Mucosa of gallbladder (tissue), 1 donor: ENCODE measurements around the gene HDAC3. TPM values are rescaled to one million over a fixed set of nuclear protein-coding genes. Genes with fewer than 3 reads are reported as not detected.

Experiments used
- DNase-seq: peaks from one replicate; pipeline ENCODE4 v3.0.0-alpha.2; 2020; ENCODE audit warnings: low spot score
- total RNA-seq: library from RNA; stranded (reverse); gene quantifications from one replicate; pipeline ENCODE4 v1.2.1, GENCODE V29; 2021
- donor health status: DM: no; HTN: no; CAD: no.

The HDAC3 gene
- total RNA-seq, result 43.3 TPM

DNA sequence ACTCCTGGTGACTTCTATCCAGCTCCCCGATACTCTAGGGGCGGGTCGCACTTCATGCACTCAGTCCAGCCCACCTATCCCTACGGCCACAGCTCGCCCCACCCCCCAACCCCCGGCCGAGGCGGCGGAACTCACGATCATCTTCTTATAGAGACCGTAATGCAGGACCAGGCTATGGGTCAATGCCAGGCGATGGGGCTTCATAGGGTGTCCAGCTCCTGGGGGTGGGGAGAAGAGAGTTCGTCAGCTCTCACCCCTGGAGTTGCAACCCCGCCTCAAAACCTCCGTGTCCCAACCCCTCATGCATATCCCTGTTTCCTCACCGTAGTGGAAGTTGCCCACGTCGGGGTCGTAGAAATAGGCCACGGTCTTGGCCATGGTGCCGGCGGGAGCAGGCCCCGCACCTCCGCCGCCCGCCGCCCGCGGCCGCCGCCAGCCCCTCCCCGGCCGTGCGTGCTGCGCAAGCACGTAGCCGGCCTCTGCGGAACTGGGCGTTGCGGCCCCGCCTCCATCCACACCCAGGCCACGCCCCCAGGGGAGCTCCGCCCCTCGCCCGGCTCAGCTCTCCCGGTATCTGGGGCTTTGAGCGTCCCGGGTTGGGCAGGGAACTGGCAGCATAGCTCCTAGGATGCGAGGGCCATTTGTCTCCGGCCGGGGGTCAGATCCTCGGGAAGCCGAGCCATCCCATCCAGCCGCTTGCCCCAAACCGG lies at the start of gene HDAC3, which contains the start of gene RELL2:
HDAC3 (minus strand) TSS at position 437 of the 710 bp plus-strand sequence; CDS start at position 378, 59 bp downstream.
RELL2 (plus strand) TSS at position 585 of the 710 bp plus-strand sequence. CDS start 1,229 bp downstream, outside the sequence.
- DNase-seq, result peak; percentile 94

GRCh38 chr5:141685591-141685990 lies 48.9 kb upstream of the HDAC3 start:
- DNase-seq, result no peak

- no peak for DNase-seq
Observed at GRCh38 chr5:141683596-141684141, 47.0 kb upstream of the HDAC3 start.

DNA sequence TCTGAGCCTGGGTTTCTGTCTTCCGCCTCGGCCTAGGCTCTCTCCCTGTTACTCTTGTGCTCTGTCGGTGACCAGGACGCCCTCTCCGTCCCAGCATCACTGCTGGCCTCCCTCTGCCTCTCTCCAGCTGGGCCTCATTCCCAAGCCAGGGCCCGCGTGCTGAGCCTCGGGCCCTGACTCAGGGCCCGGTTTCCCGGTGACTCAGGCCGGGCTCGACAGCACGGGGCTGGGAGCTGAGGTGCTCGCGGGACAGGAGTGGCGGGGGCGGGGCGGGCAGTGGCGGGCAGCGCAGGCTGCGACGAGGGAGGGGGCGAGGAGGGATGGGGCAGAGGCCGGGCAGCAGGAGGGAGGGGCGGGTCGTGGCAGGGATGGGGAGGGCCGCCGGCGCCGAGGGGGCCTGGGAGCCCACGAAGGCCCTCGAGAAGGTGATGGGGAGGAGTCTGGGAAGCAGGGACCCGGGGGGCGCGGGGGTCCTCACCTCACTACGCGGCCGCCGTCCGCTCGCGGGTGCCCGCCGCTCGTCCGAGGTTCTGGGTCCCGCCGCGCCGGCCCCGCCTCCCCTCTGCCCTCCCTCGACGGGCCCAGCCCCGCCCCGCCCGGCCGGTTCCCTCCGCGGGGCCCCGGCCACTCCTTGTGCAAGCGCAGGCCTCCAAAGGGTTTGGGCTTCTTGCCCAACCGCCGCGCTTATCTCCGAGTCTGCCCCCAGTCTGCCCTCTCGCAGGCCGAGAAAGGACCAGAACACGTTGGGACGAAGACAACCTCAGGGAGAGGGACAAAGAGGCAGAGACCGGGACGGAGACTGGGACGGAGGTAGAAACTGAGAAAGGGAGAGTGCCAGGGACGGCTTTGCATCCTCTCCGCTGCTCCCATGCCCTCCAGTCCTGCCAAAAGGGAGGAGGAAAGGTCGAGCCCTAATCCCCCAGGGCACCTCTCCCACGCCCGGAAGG lies 45.3 kb upstream of the HDAC3 start, which contains the start of gene ARAP3:
ARAP3 (minus strand) TSS at position 536 of the 947 bp plus-strand sequence. CDS start 1,744 bp downstream, outside the sequence.
- peak; percentile 84 for DNase-seq

DNA sequence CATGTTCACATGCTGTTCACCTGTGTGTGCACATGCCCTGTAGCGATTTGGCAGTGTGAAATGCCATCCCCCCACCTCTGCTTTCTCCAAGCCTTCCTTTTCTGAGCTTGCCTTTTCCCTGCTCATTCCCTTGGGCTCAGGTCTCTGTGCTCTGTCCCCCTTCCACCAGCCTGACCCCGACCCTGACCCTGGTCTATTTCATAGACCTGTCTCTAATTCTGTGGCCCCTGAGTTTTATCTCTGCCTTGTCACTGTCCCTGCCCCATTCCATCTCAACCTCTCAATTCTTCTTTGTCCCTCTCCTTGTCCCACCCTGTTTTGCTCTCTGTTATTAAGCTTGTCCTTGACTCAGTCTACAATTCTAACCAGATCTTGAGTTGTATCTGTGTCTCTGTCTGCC lies 44.6 kb upstream of the HDAC3 start:
- no peak for DNase-seq

DNA sequence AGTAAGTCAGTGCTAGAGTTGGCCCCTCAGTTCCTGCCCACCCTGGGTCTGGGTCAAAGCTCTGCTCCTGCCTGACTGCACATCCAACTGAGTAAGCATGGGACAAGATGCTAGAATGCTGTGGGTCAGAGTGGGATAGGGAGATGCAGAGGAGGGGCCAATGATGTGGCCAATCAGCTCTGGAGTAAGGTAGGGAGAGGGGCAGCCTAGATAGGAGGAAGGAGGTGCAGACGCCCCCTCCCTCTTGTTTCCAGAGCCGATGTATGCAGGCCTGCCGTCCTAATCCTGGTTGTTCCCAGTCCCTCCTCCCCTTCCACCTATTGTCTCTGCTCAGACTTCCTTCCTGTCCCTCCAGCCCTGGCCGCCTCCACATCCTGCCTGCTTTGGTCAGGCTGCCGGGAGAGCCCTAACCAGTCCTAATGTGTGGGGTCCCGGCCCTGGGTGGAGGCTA lies 44.1 kb upstream of the HDAC3 start:
- peak; percentile 22 for DNase-seq

GRCh38 chr5:141680178-141680577 lies 43.5 kb upstream of the HDAC3 start:
- DNase-seq, result no peak

GRCh38 chr5:141677415-141677814 lies 40.8 kb upstream of the HDAC3 start:
- no peak for DNase-seq

- DNase-seq, result no peak
Observed at GRCh38 chr5:141675672-141676071, 39.0 kb upstream of the HDAC3 start.

- no peak for DNase-seq
Observed at GRCh38 chr5:141674747-141675146, 38.1 kb upstream of the HDAC3 start.

DNA sequence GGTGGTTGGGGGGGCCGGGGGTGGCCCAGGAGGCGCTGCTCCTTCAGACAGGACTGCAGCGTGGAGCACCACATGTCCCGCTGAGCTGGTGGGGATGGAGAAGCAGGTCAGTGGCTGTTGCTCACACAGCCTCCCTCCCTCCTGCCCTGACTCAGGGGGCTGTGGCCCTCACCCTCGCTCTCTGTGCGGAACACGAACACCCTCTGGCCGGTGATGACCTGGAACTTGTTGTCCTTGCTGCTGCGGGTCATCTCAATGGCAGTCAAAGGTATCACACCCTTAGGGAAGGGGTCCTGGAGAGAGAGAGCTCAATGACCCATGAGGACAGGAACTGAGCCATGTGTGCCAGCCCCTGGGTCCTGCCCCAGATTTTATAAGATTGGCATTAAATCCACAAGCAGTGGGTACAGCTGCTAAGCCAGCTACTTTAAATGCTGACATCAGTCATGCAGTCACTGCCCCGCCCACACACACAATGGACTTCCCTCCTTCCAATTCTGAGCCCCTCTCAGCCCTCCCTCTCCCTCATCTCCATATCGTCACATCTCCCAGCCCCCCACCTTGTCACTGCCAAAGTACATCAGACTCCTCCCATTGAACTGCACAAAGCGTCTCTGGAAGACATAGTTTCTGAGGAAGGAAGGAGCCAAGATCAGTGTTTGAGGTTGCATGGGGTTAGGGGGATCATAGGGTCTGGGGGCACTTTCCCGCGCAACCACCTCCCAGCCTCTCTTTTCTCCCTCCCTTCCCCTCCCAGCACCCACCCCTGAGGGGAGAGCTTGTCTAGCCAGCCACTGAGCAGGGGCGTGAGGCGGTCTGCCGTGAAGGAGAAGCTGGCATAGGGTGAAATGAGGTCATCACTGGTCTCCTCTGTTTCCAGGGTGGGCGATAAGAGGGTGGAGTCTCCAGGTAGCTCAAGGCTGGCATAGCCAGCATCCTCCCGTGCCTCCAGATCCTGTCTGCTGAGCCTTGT lies 36.5 kb upstream of the HDAC3 start:
- no peak for DNase-seq

DNA sequence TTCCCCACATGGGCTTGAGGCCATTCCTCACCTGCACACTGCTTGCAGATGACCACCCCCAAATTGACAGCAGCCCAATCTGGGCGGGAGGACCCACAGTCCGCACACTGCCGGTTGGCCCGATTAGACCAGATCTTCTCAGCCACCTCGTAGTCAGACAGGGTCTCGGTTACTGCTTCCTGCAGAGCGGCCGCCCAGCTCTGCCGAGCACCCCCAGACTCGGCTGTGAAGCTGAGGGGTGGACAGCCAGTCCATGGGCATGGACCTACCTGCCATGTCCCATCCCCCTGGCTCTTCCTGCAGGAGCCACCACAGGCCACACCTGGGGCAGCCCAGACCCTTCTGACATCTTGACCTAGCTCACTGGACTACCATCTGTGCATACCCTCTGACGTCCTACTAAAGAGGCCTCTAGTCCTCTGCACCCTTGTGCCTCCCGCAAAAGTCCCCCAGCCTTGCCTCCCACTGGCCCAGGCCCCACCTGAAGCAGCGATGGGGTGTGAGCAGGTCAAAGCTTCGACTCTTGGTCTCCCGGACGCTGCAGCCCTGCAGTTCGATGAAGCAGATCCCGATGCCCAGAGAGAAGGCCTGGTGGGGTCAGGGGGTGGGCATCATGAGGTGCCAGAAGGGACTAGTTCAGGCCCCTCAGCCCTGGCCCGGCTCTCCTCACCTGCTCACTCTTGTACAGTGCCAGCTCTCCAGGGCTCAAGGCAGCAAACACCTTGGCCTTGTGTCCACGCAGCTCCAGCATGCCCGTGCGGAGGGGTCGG lies 35.6 kb upstream of the HDAC3 start:
- DNase-seq, result no peak

- DNase-seq, result no peak
Observed at GRCh38 chr5:141669520-141669919, 32.9 kb upstream of the HDAC3 start.

DNA sequence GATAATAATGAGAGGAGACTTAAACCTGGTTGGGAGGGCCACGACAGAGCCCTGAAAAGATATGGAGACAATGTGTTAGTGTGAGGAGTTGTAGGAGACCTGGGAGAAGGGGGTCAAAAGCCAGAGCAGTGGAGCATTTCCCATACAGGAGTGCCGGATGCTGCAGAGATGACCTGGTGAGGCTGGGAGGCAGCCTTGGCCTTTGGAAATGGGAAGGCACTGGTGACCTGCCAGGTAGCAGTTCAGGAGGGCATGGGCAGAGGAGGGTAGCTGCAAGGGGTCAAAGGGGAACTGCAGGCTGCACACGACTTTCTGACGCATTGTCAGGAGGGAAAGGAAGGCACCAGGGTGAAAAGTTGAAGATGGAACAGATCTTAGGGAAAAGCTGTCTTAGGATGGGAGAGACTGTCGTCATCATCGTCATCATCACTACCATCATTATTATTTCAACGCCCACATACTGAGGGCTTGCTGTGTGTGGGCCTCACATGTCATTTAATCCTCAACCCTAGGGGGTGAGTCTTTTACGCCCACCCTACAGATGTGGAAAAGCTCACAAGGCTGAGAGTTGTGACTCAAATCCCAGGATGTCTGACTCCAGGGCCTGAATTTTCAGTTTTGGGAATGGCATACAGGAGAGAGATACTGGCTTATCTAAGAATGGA lies 32.1 kb upstream of the HDAC3 start:
- DNase-seq, result no peak

DNA sequence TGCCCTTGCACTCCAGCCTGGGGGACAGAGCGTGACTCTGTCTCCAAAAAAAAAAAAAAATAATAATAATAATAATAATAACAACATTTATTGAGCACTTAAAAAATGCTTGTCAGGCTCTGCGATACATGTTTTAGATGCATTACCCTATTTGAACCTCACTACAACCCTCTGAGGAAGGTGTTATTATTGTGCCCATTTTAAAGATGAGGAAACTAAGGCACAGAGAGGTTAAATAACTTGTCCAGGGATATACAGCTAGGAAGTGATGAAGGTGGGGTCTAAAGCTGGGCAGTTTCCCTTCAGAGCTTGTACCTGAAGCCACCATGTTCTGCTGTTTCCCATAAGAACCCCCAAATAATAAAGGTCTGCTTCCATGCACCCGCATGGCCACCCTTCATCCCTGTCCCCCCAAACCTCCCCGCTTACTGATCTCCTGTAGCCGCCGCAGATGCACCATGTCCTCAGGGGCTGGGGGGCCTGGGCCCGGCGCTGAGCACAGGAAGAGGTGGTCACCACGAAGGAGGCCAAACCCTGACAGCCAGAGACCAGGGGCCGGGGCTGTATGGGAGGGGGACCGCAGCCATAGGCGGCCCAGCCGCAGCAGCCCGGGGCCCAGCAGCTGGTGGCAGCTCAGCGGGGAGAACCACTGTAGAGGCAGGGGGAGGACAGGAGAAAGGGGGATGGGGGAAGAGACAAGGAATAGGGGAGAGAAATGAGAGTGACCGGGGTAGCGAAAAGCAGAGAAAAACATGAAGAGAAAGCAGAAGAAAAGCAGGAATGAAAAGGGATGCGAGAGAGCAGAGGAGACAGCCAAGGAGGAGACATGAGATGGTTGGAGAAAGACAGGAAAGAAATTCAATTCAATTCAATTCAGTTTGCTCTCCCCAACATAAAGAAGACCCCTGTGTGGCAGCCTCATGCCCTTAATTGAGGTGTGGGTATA lies 29.6 kb upstream of the HDAC3 start:
- no peak for DNase-seq

DNA sequence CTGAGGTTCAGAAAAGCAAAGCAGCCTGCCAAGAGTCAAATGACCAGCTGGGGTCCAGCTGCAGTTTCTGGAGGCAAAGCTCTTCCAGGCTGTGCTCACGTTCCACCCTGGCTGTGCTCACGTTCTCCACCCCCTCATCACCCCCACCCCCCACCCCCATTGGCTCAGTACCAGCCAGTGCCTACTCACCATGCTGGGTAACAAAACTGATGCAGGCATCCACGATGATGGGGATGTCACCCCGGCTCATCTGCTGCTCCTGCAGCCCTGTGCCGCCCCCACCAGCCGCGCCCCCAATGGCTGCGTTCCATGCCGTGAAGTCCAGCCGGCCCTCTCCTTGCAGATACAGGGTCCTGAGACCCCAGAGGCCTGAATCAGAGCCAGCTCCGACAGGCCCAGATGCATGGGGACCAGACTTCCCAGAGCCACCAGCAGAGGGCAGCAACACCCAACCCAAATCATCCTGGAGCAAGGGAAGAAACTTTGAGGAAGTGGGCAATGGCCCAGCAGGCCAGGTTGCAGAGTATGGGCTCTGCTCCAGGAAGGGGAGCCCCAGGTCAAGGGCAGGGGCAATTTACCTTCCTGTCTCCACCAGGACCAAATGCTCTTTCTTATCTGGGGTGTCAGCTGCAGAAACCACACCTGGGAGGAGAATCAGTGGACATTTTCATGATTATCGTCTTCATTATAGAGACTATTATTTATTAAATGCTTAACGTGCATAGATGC lies 28.2 kb upstream of the HDAC3 start:
- DNase-seq, result peak; percentile 87

- no peak for DNase-seq
Observed at GRCh38 chr5:141663506-141663905, 26.9 kb upstream of the HDAC3 start.

- no peak for DNase-seq
Observed at GRCh38 chr5:141662028-141662427, 25.4 kb upstream of the HDAC3 start.
